Measurements from ENCODE around the gene LINC00632.
"Not testable (repeated sequence)": the region's sequence is repeated elsewhere in the genome, so short reads cannot be mapped to it uniquely, and the experiment has no call there.

The LINC00632 gene

DNA sequence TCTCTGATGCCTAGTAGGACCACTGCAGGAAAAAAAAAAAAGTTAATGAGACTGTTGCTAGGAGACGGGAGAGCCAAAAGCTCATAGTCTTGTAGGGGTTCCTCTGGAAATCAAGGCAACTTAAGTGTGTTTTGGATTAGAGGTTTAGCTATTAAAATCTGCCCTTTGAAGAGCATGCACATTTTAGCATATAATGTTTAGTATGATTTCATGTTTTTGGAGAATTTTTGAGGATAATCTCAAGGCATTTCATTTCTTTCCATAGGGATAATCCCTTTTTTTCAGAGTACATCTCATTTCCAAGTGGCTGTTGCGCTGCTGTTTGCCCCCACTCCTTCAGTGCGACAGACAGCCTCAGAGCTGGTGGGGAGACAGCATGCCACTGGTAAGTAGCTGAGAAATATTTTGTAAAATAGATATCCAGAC, at the start of gene LINC00632:
Gene LINC00632 (plus strand): TSS at position 339 of the 426 bp plus-strand sequence.
- DNase-seq = no peak

DNA sequence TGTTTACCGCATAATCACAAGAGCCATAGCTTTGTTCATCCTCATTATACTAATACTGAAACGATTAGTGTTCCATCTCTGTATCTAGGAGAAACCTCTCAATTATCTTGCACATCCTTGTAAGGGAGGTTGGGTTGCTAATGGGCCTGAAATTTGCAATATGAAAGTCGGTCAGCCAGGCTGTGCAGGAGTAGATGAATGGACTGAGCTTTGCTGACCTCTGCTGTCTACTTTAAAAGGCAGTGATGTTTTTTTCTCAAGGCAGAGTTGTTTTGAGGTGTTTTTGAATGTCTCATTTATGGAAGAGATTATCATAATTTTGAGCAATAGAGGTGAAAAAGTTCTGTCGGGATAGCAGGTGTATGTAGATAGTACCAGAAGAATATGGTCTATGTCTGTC, 47.9 kb upstream of the LINC00632 start:
- DNase-seq = no peak

DNA sequence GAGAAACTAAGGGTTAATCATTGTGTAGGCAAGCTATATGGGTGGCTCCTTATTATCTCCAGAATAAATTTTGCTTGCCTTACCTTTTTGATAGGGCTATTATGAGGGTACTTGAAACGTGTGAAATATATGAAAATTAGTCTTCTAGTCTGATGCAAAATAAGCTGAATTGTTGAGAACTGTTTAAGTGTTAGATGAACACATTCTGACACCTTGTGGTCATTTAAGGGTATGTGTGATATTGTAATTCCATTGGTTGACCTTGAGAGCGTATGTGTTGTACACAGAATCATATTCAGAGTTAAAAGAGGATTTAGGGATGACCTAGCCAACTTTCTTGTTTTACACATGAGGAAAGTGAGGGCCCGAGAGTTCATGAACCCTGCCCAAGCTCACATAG, 44.6 kb upstream of the LINC00632 start:
- no peak for DNase-seq

DNA sequence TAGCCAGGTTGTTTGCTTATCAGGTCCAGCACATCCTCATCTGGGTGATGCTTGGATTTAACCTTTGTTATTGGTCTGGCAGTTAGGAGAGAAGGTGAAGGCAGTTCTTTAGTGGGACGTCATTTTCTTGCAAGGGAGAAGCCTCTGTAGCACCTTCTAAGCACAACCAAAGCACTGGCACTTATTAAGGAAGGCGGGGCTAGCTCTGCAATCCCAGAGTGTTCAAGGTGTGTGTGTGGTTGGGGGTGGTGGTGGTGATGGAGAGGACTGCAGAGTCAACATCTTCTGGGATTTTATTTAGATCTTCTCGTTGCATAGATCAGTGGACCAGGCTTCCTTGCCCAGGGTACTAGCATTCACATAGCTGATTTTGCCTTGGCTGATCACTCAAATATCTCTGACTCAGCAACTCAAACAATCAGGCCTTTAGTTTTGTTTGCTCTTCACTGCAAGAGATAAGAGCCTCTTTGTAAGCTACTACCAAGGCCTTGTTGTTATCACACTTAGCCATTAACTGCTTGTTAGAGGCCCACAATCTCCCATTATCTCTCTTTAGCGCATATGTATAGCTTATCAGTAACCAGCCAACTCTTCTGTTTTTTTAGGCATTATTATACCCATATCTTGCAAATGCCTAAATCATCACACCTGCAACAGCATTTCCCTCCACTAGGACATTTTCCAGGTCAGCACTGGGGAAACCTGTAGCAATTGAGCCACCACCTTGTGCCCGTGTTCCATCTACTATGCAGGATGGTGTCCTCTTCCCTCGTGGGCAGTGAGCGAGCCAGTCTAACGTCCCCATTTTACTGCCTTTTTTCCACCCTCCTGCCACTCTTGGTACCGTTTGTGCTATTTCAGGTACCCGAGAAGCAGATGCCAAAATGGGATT, 36.5 kb upstream of the LINC00632 start:
- no peak for DNase-seq

DNA sequence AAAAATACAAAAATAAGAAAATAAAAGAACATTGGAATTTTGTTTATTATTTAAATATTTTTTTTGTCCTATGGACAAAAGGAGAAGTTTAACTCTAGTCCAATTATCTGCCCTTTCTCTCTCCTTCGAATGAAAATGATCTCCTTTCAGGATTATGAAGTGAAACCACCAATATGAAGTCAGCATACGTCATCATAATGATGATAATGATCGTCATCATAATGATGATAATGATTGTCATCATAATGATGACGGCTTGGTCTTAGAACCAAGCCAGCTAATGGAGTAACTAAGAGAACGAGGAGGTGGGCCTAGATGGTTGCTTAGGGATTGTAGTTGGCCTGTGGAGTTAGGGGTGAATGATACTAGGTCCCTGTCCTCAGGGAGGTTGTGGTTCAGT, 21.9 kb upstream of the LINC00632 start:
- no peak for DNase-seq

DNA sequence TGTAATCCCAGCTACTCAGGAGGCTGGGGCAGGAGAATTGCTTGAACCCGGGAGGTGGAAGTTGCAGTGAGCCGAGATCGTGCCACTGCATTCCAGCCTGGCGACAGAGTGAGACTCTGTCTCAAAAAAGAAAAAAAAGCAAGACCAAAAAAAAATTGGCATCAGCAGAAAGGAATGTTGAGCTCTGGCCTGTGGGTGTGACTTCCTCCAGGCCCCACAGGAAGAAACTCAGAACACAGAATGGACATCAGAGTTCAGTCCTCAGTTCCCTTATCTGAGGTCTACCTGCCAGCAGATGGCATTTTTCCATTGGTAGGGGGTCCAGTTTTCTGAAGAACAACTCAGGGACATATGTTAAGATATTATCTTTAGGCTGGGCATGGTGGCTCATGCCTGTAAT, 18.0 kb upstream of the LINC00632 start:
- not testable (repeated sequence) for DNase-seq

DNA sequence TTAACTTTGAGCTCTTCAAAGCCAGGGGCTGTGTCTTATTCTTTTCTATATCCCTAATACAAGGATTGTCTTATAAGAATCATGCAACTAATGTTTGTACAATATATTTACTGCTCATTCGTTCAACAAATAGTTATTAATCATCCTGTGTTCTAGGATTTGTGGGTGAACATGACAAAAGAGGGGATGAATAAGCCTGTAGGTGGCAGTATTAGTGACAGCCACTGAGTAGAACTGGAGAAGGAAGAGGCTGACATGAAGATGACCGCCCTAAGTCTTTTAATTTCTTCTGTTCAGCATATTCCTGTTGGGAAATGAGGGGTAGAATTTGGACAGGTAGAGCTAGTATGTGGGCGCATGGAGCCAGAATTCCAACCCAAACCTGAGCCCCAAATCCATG, 11.9 kb upstream of the LINC00632 start:
- no peak for DNase-seq

DNA sequence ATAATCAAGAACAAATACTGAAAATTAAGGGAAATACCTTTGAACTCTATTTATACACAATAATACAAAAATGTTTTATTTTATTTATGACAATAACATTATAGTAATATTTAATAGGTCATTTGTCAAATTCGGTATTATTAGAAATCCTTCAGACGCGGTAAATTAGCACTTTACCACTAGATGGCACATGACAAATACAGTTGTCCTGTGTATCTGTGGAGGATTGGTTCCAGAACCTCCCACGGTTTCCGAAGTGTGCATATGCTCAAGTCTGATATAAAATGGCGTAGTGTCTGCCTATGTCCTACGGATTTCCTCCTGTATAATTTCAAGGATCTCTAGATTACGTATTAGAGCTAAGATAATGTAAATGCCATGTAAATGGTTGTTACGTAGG, 8.1 kb upstream of the LINC00632 start:
- DNase-seq = no peak

DNA sequence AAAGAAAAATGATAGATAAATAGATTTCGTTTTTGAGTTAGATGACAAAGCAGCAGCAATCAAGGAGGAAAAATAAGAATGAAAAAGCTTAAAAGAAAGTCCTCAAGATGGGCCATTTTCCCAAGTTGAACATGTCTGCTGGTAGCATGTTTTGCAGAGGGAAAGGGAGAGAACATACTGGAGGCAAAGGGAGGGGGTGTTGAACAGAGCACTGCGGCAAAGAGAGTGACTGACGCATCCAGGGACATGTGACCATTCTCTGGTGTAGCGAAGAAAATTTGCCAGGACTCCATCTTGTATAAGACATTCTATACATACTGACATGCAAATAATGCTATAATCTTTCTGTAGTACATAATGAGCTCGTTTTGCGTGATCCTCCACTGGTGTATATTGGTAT, 1.2 kb downstream of the LINC00632 start:
- DNase-seq = no peak

DNA sequence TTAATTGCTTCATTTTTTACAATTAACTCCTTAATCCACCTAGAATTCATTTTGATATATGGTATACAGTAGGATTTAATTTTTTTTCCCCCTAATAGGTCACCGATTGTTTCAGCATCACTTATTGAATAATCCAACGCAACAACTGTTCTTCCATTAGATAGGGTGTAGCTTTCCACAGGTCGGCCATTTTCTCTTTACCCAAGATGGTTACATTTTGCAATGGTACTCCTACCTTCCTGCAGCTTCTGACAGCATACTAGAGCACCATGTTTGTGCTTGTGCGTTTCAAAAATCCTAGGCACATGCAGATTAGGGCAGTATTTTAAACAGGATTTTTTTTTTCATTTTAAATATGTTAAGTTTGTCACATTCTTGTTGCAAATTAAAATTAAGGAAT, 2.3 kb downstream of the LINC00632 start:
- DNase-seq = no peak

DNA sequence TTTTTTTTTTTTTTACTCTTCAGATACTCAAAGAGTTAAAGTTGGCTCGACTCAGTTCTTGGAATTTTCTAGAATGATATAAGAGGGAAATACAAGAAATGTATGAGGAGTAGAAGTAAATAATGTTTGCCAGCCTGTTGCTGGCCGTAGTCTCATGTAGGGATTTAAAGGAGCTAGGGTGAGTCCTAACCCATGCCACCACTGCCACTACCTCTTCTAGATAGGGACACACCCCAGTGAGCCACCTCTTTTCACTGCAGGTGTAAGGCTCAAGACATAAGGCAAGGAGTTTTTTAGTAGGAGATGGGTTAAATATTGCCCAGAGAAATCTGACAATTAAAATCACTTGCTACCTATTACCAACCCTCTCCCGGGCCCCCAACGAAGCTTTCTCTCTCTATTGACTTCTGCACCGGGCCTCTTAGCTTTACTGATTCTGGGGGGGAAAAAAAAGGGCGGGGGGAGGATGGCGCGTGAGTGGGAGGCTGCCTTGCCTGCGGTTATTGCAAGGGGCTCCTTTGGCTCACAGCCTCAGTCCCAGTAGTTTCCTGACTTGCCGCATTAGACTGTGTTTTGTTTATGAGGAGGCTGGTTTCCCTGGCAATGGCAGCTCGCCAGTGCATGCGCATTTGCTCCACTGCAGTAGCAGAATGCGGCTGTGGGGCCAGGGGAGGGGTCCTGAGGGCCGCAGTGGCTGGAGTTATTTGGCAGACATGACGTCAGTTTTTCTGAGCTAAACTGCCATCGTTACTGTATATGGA, 3.0 kb downstream of the LINC00632 start:
- peak; percentile 25 for DNase-seq

DNA sequence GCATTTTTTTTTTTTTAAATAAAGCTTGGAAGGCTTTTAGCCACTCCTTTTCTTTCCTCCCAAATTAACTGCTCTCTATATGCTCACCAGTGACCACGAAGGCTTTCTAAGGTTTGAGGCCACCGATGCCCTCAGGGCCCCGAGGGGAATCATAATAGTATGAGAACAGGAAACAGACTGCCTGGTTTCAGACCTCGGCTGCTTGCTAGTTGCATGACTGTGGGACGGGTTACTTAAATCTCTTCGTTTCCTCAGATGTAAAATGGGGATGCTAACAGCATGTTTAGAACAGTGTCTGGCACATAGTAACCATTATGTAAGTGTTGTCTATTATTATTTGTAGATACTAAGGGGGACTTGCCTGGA, 3.6 kb downstream of the LINC00632 start:
- no peak for DNase-seq

DNA sequence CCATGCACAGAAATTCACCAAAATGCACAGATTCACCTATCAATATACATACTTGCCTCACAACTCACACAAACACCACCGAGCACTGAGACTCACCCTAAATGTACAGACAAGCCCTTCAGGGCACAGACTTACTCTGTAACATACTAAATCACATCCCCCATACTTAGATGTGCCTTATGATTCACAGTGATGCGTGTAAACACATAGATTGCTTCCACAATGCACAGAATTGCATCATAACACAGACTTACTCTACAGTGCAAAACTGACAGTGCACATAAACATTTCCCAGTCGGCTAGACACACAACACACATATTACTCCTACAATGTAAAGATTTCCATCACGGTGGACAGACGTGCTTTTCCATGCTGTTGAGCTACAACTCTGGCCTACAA, 6.2 kb downstream of the LINC00632 start:
- no peak for DNase-seq

DNA sequence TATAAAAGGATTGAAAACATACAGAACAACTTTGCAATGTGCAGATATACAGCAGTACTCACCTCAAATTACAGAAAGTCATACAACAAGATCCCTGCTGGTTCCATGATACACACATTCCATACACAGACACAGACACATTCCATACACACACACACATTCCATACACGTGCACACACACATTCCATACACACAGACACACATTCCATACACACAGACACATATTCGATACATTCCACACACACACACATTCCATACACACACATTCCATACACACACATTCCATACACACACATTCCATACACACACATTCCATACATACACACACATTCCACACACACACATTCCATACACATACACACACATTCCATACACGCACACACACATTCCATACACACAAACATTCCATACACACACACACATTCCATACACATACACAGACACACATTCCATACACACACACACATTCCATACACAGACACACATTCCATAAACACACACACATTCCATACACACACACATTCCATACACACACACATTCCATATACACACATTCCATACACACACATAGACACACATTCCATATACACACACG, 13.7 kb downstream of the LINC00632 start:
- no peak for DNase-seq

DNA sequence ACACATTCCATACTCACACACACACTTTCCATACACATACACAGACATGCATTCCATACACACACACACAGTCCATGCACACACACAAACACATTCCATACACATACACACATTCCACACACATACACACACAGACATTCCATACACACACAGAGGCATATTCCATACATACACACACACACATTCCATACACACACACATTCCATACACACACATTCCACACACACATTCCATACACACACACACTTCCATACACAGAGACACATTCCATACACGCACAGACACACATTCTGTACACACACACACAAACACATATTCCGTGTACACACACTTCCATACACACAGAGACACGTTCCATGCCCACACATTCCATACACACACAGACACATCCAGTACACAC, 14.8 kb downstream of the LINC00632 start:
- DNase-seq = no peak

DNA sequence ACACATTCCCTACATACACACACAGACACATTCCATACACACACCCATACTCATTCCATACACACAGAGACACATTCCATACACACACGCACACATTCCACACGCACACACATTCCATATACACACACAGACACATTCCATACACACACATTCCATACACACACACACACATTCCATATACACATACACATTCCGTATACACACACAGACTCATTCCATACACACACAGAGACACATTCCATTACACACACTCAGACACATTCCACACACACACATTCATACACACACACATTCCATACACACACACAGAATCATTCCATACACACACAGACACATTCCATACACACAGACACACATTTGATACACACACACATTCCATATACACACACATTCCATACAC, 15.2 kb downstream of the LINC00632 start:
- no peak for DNase-seq

DNA sequence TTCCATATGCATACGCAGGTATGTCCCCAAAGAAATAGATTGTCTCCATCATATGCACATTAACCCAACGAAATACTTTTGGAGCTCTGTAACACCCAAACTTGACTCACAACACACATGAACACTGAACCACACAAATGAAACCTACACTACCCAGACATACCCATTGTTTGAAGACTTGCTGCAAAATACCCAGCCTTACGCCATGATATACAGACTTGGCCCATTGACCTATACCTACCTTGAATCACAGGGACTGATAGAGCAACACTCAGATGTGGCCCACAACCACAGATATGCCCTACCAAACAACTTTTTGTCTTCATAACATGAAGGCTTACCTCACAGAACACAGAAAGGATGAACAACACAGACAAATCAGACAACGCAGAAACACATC, 15.9 kb downstream of the LINC00632 start:
- no peak for DNase-seq

DNA sequence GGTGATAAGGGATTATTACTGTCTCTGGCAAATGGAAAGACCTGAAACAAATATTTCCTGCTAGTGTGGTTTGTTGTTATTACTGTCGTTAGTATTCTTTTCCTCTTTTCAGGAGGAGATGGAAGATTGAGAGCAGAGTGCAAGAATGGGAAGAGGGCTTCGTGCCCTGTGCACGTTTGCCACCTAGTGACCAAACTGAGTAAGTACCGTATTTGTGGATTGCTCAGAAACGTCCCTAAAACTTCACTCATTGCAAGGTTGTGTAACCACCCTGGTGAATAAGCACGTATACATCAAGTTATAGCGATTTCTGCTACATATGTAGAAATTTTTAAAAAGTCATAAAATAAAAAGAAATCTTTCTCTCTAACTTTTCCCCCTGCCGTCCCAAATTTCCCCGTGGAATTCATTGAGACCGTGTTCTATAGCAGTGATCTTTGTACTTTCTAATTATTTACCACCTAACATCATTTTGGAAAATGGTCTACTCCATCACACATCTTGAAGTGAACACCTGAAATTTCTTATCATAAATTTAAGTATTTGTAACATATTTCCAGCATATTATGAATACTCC, 24.3 kb downstream of the LINC00632 start:
- DNase-seq = no peak

DNA sequence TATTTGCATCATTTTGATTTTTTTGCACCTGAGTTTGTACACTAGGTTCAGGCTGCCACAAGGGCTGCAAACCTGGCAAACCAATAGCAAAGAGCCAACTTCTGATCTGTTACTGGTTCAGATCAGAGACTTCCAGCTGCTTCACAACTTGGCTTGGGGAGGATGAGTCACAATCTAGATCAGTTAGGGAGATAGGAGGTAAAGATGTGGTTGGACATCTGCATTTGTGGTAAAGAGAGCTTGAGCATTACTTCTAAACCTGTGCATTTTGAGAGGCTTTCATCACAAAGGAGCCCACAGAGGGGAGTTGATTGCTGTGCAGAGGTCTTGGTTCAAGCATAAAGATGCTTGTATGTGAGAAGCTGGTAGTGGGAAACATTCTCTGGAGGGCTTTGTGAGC, 34.5 kb downstream of the LINC00632 start:
- DNase-seq = no peak

DNA sequence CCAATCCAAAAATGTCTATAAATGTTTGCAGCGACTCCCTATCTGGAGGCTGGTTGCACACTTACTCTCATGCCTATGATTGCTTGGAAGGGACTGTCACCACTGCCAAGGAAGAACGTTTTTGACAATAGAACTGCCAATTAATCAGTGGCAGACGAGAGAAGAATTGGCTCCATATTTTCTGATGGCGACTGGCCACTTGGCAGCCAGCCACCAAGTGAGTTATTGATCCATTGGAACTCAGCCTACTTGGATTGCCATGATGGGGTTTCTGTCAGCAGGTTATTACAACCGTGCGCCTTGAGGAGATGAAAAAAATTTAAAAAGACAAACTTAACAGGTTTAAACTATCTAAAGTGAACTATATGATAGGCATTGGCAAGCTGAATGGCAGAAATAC, 47.4 kb downstream of the LINC00632 start:
- no peak for DNase-seq

DNA sequence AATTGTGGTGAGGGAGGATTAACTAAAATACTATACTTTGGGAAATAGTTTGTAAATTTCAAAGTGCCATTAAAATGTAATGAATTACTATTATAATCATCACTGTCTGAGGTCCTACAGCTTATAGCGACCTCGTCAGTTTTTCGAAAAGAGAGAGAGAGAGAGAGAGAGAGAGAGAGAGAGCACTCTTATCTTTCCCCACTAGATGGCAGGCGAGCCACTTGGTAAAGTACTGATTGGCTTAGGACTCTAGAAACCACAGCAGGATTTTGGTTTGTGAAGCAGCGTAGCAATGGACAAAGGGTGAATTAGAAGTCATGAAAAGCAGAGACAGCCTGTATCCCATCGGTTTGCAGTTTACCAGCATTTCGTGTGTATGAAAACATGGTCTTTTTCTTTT, 52.5 kb downstream of the LINC00632 start:
- no peak for DNase-seq

DNA sequence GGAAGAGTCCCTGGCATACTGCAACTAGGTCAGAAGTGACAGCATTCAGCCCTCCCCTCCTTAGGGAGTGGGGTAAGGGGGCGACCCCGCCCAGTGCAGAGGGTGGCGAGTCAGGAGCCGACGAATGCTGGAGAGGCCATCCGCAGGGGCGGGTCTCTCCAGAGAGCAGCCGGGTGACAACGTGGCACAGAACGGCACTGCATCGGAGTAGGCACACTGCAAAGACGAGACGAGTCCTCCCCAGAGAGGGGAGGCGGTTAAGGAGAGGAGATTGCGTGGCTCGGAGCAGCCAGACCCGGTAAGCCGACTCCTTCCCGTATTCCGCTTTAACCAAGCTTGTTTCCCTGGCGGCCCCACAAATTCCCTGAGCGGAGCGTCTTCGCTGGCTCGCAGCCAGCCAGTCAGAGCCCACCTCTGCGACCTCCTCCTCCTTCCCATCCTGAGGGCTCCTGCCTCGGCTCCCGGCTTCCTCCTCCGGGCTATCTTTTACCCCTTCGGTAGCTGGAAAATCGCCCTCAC, 54.9 kb downstream of the LINC00632 start:
- no peak for DNase-seq

DNA sequence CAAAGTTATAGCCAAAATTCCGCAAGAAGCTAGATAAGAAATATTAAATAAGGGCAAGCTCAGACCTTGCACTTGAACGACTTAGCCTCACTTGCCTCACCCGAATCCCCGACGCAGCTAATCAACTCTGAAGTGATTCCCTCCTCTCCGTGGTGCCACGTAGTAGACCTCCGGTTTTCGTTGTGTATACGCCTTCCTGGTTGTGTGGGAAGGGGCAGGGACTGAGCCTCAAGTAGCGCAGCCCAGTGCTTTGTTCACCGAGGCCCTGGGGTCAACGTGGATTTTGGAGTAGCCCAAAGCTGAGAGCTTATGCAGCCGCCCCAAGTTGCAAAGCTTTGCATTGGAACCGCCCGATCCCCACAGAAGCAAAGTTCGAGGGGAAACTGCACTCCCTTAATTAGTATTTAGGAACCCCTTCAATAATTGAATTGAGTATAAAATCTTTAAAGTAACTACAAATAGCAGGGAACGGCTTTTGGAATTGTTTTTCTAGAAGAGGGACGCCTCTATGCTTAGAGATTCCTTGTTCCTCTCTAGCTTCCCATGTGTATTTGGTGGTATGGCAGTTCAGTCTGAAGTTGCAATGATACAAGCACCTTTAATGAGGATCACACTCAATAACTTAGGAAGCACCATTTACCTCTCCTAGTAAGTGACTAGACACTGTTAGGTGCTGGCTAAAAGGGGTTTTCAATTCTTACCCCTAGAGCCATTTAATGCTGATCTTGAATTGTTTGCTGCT, 55.7 kb downstream of the LINC00632 start:
- no peak for DNase-seq
